HG03139 (cell line): ENCODE measurements around the gene TBC1D2.

Experiments
- ATAC-seq: cut with Tn5 transposase; IDR thresholded peaks from one replicate; pipeline ENCODE4 v1.9.1; 2021; ENCODE audit not compliant: unreplicated experiment

TBC1D2 gene

DNA sequence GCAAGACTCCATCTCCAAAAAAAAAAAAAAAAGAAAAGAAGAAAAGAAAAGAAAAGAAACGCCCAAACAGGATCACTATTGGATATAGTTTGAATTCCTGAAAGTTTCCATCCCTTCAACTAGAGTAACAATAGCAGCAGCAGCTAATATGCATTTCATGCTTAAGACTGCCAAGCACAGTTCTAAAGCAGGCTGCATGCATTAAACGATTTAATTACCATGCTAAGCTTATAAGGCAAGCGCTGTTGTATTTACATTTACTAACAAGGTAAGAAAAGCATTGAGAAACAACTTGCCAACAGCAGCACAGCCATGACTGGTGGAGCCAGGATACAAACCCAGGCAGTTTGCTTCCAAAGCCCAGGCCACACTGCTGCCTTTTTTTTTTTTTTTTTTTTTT is 13.0 kb downstream of the TBC1D2 start:
- ATAC-seq = no peak

DNA sequence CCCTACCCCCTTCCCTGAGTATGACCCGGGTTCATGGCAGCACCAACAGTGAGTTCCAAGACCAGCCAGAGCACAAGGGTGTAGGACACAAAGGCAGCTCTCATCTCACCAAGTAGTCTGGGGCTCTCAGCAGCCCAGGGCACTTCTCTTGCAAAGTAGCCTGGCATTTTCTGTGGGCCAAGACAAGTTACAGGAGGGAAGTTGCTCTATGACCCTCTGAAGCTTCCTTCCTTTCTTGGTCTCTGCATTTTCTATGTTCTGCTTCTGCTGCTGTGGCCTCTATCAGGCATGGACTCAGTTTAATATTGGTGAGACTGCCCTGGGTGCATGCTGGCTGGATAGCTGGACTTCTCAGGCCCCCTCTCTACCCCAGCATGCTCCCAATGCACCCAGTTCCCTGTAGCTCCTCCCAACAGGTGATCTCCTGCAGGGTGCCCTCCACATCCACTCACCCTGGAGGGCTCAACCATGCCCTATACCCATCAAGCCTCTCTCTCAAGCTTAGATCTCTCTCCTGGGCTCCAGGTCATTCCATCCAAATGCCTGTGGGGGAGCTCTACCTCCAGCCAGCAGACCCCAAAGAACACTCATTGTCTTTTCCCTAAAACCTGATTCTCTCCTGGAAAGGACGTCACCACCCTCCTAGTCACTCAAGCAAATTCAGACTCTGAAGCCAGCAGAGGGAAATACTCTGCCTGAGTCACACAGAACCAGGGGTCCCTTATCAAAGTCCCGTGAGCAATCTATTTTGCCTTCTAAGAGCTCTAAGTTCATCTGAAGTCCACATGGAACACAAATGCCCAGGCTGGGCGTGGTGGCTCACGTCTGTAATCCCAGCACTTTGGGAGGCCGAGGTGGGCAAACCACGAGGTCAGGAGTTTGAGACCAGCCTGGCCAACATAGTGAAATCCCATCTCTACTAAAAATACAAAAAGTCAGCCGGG is 13.8 kb downstream of the TBC1D2 start:
- no peak for ATAC-seq

DNA sequence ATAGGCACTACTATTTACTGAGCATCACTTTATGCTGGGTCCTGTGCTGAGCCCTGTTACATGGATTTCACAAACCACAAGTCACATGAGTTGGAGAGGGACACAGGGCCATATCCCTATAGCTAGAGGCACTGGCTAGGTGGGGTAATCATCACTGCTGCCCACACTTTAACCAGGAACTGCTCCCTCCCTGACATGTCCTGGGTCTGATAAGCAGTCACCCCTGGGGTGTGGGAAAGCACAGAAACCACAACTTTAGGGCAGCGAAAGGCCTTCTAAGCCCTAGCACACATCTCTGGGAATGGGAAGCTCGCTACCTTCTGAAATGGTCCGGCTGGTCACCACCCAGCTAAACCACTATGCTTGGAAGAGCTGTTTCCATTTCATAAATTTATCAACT is 15.0 kb downstream of the TBC1D2 start:
- ATAC-seq = no peak

DNA sequence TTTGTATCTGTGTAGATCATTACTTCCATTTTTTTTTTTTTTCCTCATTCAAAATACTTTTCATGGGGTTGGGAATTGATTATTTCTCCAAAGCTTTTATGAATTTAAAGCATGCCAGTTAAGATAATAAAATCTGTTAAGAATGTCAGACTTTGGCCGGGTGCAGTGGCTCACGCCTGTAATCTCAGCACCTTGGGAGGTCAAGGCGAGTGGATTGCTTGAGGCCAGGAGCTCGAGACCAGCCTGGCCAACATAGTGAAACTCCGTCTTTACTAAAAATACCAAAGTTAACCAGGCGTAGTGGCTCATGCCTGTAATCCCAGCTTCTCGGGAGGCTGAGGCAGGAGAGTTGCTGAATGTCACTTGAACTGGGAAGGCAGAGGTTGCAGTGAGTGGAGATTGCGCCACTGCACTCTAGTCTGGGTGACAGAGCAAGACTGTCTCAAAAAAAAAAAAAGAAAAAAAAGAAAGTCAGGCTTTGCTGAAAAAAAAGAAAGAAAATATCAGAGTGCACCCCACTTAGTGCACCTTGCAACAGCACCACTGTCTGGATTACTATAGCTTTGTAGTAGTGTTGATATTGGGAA is 18.5 kb downstream of the TBC1D2 start:
- ATAC-seq = no peak

DNA sequence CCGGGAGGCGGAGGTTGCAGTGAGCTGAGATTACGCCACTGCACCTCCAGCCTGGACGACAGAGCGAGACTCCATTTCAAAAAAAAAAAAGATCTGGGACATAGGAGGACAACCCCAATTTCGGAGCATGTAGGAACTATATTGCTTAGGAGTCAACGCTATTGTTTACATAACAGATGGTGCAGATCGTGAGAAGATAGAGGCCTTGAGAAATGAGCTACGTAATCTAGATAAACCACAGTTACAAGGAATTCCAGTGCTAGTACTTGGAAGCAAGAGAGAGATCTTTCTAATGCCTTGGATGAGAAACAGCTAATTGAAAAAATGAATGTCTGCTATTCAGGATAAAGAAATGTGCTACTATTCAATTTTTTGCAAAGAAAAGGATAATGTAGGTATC is 20.3 kb downstream of the TBC1D2 start:
- ATAC-seq = no peak

DNA sequence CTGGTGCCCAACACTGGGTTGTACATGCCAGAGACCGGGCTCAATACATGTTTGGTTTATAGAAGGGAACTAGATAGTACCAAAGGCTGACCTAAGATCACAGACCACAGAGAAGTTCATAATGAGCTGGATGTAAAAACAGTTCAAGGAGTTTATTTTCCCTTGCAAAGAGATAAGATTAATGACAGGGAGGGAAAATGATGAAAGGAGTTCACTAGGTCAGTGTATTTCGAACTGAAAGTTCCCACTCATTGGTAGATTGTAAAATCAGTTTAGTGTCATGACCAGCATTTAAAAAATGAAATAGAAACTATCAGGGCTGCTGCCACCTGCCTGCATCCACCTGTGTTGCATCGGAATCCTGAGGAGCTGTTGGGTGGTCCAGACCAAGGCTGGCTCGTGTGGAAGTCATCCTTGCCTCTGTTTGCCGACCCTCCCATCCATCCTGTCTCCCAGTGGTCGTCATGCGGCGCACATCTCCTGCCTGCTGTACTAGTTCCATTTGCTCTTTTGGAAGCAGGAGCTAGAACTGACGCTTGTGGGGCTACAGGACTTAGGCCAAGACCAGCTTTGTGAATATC is 21.1 kb downstream of the TBC1D2 start:
- ATAC-seq = no peak

DNA sequence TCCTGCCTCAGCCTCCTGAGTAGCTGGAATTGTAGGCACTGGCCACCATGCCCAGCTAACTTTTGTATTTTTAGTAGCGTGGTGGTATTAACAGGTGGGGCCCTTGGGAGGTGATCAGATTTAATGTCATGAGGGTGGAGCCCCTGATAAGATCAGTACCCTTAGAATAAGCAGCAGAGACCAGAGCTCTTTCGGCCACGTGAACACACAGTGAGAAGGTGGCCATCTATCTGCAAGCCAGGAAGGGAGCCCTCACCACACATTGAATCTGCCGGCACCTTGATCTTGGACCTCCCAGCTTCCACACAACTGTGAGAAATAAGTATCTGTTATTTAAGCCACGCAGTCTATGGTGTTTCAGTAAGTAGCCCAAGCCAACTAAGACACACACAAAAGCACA is 22.5 kb downstream of the TBC1D2 start:
- ATAC-seq = no peak

DNA sequence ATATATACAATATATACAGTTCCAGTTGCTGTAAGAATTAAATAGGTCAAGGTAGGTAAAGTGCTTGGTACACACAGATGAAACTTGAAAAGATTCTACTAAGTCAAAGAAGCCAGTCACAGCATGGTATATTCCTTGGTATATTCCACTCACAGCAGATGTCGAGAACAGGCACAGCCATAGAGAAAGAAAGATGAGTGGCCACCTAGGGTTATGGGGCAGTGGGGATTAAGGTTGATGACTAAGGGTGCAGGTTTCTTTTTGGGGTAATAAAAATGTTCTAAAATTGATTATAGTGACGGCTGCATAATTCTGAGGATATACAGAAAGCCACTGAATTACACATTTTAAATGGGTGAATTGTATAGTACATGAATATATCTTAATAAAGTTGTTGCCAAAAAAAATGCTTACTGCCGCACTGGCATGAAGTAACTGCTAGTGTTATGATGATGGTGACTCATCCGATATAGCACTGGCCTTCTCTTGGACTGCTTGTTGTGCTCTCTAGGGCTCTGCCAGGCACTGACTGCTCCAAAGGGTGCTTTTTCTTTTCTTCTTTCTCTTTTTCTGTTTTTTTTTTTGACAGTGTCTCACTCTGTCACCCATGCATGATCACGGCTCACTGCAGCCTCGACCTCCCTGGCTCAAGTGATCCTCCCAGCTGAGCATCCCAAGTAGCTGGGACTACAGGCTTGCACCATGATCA is 23.5 kb downstream of the TBC1D2 start:
- no peak for ATAC-seq

DNA sequence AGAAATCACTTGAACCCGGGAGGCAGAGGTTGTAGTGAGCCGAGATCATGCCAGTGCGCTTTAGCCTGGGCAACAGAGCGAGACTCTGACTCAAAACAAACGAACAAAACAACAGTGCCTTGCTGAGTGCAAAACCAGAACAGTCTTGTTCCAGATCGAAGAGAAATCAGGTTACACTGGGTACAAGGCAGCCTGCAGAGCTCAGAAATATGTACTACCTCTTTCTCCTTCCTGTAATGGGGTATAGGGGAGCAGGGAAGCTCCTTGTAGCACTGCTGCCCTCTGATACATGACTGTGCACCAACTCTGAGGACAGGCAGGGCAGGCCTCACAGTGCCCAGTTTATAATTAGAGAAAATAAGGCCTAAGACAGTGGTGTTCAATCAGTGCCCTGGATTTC is 24.7 kb downstream of the TBC1D2 start:
- no peak for ATAC-seq

DNA sequence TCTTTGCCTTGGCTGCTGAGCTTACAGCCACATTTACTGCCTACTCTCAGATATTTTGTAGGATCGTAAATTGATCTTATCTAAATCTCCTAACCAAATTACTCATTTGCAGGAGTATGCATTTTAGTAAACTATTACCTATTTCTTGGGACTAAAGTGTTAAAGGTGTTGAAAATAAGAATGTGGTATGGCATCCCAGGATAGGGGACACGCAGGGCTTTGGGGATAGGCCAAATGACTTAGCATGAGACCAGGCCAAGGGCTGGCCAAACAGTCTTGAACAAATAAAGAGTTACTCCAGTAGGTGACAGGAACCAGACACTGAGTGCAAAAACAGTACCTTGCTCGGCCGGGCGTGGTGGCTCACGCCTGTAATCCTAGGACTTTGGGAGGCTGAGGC is 25.1 kb downstream of the TBC1D2 start:
- no peak for ATAC-seq

DNA sequence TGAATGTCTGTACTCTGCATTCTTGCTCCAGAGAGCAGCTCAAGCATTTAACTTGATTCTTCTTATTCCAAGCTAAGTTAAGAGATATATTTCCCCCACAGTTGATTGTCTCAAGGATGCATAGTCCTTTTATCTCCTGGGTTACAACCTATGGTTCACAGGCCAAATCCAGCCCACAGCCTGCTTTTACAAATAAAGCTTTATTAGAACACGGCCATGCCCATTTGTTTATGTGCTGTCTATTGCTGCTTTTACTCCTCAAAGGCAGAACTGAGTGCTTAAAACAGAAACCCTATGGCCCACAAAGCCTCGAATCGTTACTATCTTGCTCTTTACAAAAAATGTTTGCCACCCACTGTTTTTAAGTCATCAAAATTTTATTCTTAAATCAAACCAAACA is 25.8 kb downstream of the TBC1D2 start:
- ATAC-seq = no peak

DNA sequence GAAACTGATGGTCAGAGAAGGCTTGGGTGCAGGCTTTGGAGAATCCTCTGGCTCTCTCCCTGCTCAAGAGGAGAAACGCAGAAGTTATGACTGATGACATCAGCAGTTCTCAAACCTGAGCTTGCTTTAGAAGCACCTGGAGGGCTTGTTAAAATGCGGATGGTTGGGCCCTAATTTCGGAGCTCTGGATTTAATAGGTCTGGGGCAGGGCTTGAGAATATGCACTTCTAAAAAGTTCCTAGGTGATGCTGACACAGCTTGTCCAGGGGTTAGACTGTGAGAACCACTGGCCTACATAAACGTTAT is 26.4 kb downstream of the TBC1D2 start:
- no peak for ATAC-seq

DNA sequence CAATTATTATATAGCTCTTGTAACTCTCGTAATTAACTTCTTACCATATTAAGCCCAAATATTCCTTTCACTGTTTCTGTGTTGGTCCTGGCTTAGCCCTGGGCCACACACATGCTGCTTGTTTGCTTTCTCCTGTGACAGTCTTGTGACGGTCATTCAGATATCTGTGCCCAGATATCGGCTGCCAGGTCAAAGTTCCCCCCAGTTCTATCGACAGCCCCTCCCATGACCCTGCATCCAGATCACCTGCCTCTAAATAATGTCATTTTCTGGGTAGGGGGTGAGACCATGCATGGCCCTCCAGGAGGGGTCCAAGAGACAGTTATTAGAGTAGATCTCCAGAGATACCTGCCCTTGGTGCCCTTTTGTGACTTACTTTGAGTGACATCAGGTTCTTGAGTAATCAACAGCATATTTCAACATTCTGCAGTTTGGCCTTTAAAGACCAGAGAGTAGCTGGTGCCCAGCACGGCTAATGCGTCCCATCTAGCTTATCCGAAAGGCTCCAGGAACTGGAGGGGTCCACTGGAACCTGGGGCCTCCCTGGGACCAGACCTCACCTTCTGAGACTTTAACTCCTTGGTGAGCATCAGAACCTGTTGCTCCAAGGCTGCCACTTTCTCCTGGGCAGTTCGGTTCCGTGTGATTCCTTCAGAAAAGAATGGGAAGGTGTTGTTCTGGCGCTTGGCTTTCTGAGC is 26.9 kb downstream of the TBC1D2 start:
- ATAC-seq = no peak

DNA sequence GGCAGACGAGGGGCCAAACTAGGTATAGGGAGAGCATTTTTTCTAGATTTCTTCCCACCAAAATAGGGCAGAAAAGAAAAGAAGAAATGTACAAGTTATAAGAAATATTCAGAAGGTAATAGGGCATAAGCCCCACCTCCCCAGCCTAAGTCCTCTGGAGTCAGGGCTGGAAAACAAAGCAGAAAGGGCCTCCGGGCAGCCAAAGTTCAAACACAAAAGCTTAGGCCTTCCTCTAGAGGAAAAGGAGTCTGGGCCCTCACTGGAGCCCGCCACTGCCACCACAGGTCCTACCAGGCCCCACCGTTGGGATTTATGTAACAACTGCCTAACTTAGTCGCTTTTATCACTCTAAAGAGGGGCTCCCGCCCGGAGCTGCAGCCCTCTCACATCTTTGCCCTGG is 27.6 kb downstream of the TBC1D2 start:
- ATAC-seq = no peak

DNA sequence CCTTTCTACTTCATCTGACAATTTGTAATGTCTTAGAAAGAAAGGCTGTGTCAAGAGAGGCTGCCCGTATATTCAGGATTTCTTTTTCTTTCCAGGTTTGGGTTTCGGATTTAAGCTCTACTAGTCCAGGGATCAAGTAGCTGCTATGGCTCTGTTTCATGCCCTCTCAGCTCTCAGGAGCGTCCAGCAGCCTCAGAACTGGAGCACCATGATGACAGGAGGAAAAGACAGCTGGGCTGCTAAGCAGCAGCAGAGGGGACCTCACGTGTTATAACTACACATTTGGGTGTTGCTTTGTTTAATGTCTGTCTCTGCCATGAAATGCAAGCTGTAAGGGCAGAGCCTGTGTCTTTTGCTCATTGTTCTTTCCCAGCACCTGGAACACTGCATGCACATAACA is 28.5 kb downstream of the TBC1D2 start:
- ATAC-seq = no peak

DNA sequence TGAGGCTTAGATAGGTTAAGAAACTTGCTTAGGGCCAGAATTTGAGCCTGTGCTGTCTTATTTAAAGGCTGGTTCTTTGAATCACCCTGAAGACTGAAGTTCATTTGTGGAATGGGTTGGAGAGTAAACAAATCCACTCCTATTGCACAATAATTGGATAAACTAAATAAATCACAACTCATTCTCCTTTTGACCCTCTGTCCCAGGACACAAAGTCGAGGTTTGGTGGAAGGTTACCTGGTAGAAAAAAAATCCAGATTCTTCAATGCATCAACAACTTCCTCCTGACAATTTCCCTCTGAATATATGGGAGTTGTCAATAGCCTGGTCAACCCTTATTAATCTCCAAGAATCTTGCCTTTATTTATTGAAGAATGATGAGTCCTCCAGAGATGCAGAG is 28.9 kb downstream of the TBC1D2 start:
- no peak for ATAC-seq

DNA sequence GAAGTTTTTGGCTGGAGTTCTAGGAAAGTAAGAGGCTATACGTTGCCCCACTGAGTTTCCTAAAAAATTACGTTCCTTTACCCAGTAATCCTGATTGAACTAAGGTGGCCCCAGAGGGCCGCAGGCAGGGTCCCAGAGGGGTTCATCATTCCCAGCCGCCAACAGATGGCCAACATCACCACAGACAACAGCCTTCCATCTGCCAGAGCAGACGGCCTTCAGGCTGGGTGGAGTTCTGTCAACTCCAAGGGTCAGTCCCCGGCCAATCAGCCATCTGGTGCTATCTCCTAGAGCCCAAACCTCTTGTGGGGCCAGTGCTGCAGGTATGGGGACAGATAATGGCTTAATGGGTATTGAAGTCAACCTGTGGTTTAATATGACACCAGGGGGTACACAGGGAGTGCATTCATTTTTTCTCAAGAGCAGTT is 30.4 kb downstream of the TBC1D2 start:
- ATAC-seq = no peak

DNA sequence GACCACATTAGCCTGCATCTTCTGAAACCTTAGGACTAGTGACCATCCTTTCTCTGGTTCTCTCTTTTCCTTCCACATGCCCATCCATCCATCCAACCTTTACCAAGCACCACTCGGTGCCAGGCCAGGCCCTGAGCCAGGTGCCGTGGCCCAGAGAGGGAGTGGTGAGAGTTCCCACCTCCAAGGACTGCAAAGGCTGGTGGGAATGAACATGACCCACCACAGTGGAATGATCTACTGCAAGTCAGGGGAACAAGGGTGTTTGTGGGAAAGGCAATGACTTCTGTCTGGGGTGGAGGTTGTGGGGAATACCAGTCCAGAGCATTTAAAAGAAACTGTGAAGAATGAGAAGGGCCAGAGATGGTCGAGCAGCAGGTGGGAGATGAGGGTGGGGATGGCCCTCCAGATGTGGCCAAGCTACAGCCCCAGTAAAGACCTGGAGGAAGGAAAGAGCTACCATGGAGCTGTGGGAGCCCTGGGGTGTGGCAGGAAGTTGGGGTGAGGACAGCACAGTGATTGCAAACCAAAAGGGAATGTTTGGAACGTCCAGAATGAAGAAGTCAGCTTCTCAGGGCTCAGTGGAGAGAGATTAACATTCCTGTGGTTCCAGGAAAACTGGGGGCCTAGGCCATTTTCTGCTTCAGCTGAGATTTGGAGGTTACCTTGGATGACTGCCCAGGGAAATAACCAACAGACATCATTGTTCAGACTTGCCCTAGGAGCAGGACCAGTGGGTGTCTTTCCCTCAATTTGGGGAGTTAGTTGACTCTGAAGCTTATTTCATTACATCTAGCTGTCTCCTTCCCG is 32.4 kb downstream of the TBC1D2 start:
- no peak for ATAC-seq

DNA sequence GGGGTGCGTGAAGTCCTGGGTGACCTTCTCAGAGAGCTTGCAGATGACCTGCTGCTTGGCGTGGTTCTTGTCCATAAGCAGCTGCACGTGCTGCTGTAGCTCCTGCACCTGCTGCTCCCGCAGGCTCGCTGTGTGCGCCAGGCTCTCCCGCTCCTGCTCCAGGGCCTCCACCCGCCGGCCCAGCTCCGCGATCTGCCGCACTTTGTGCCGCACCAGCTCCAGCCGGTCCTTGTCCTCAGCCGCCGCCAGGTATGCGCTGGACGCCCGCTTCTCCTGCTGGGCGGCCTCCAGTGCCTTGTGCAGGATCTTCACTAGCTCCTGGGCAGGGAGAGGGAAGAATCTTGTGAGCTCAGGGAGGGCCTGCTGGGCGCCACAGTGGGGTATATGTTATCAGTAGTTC is 34.5 kb downstream of the TBC1D2 start:
- ATAC-seq = no peak

DNA sequence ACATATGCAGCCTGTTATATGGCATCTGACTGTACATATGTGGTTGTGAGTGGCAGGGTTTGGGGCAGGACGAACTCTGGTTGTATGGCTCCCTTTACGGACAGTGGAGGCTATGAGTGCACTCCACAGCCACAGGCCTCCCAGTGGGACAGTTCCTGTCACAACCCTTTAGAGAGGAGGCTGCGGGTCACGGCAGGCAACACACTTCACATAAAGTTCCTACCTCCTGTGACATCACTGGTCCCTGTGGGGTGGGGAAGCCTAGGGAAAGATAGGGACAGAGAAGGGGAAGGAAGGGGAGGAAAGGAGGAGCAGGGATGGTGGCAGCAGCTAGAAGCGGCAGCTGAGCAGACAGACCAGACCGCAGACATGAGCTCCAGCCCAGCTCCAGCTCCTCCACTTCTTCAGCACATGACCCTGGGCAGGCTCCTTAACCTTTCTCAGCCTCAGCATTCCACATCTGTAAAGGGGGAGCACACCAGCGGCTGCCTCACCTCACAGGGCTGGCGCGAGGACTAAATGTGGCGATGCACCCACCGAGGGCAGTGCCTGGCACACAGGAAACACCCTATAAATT is 35.6 kb downstream of the TBC1D2 start:
- no peak for ATAC-seq
